IMR-90 (cell line): ENCODE measurements around the gene PIGC. TPM values are rescaled to one million over a fixed set of nuclear protein-coding genes. Genes with fewer than 3 reads are reported as not detected.

Experiments
- ATAC-seq: fragments of 200-7000 bp; cut with Tn5 transposase; 2 replicates; pipeline ENCODE4 v1.9.1; 2020; ENCODE audit warnings: low read depth, mild to moderate bottlenecking, moderate library complexity
- BruUV-seq: library from RNA; stranded (reverse); fragments of 400-500 nt; replicated peaks from 2 replicates; lab custom pipeline; 2021; lab: Mats Ljungman, UMichigan
- CTCF ChIA-PET: fragments of 300-600 bp; formaldehyde crosslinking; extraction: SDS; loops from one replicate; lab custom pipeline; 2021; ENCODE audit warnings: antibody characterized with exemption; lab: Yijun Ruan, JAX
- POLR2A ChIA-PET: fragments of 300-600 bp; sonication (Branson Sonifier 250); formaldehyde crosslinking; loops from one replicate; lab custom pipeline; 2022; ENCODE audit warnings: antibody characterized with exemption; ENCODE audit not compliant: unreplicated experiment; lab: Charles Lee
- DNase-seq: peaks from one replicate; pipeline ENCODE4 v3.0.0; 2013
- H2AFZ ChIP-seq: replicated peaks from 2 replicates; pipeline ENCODE3; 2013; ENCODE audit warnings: low read length, mild to moderate bottlenecking; ENCODE audit not compliant: poor library complexity
- H2AK5ac ChIP-seq: 2 replicates; pipeline ENCODE4 v1.6.1; 2013; ENCODE audit warnings: low read depth, low read length, inconsistent platforms
- H2AK9ac ChIP-seq: replicated peaks from 2 replicates; pipeline ENCODE3; 2013; ENCODE audit warnings: mild to moderate bottlenecking, low read depth, low read length, moderate library complexity; ENCODE audit not compliant: poor library complexity
- H2BK120ac ChIP-seq: 2 replicates; pipeline ENCODE4 v1.6.1; 2013; ENCODE audit warnings: low read depth, low read length, inconsistent platforms
- H2BK15ac ChIP-seq: 3 replicates; pipeline ENCODE4 v1.6.1; 2013; ENCODE audit warnings: low read depth, low read length, inconsistent platforms
- H2BK20ac ChIP-seq: 2 replicates; pipeline ENCODE4 v1.6.1; 2013; ENCODE audit warnings: low read depth, mild to moderate bottlenecking, inconsistent platforms, low read length, moderate library complexity
- H2BK5ac ChIP-seq: 2 replicates; pipeline ENCODE4 v1.6.1; 2013; ENCODE audit warnings: mild to moderate bottlenecking, low read depth, low read length, inconsistent platforms; ENCODE audit not compliant: poor library complexity, severe bottlenecking
- H3K14ac ChIP-seq: replicated peaks from 2 replicates; pipeline ENCODE4 v1.6.1; 2013; ENCODE audit warnings: low read depth, low read length, inconsistent platforms
- H3K18ac ChIP-seq: 2 replicates; pipeline ENCODE4 v1.6.1; 2013; ENCODE audit warnings: low read depth, low read length, control low read depth
- H3K23ac ChIP-seq: 2 replicates; pipeline ENCODE4 v1.6.1; 2013; ENCODE audit warnings: low read depth, low read length, inconsistent platforms
- H3K27ac ChIP-seq: 2 replicates; pipeline ENCODE4 v1.5.1; 2013; ENCODE audit warnings: mild to moderate bottlenecking, control low read depth, low read length; ENCODE audit not compliant: insufficient read depth
- H3K27me3 ChIP-seq: 2 replicates; pipeline ENCODE4 v1.6.1; 2013; ENCODE audit warnings: low read length; ENCODE audit not compliant: control insufficient read depth, insufficient read depth
- H3K36me3 ChIP-seq: 2 replicates; pipeline ENCODE4 v1.6.1; 2013; ENCODE audit warnings: low read length, mixed read lengths; ENCODE audit not compliant: control insufficient read depth, insufficient read depth
- H3K4ac ChIP-seq: 2 replicates; pipeline ENCODE4 v1.6.1; 2013; ENCODE audit warnings: low read depth, low read length, inconsistent platforms
- H3K4me1 ChIP-seq: 2 replicates; pipeline ENCODE4 v1.6.1; 2013; ENCODE audit warnings: low read length, mixed read lengths; ENCODE audit not compliant: control insufficient read depth, insufficient read depth
- H3K4me2 ChIP-seq: 2 replicates; pipeline ENCODE4 v1.6.1; 2013; ENCODE audit warnings: low read depth, mild to moderate bottlenecking, control low read depth, low read length, moderate library complexity
- H3K4me3 ChIP-seq: 2 replicates; pipeline ENCODE4 v1.5.1; 2013; ENCODE audit warnings: low read depth, mild to moderate bottlenecking, control low read depth, low read length, moderate library complexity; ENCODE audit not compliant: insufficient read depth
- H3K56ac ChIP-seq: 2 replicates; pipeline ENCODE4 v1.6.1; 2013; ENCODE audit warnings: low read length, inconsistent platforms; ENCODE audit not compliant: insufficient read depth; ENCODE audit errors: extremely low read depth
- H3K79me1 ChIP-seq, 2 experiments: 2 replicates each; pipeline ENCODE4 v1.6.1; 2013; ENCODE audit warnings: low read length in 2 of 2, inconsistent platforms in 1 of 2, low read depth in 1 of 2
- H3K9ac ChIP-seq: 2 replicates; pipeline ENCODE4 v1.6.1; 2013; ENCODE audit warnings: low read depth, low read length, control low read depth
- H3K9me1 ChIP-seq: 2 replicates; pipeline ENCODE4 v1.6.1; 2013; ENCODE audit warnings: low read length, inconsistent platforms; ENCODE audit not compliant: insufficient read depth
- H3K9me3 ChIP-seq: 2 replicates; pipeline ENCODE4 v1.6.1; 2013; ENCODE audit warnings: low read length; ENCODE audit not compliant: control insufficient read depth, insufficient read depth
- H4K20me1 ChIP-seq: 2 replicates; pipeline ENCODE4 v1.6.1; 2013; ENCODE audit warnings: low read length, inconsistent platforms; ENCODE audit not compliant: insufficient read depth
- H4K5ac ChIP-seq: 2 replicates; pipeline ENCODE4 v1.6.1; 2013; ENCODE audit warnings: mild to moderate bottlenecking, low read depth, low read length, control low read depth
- H4K8ac ChIP-seq, 2 experiments: 2 replicates each; pipeline ENCODE4 v1.6.1; 2013; ENCODE audit warnings: low read depth in 2 of 2, low read length in 2 of 2, control low read depth in 1 of 2, inconsistent platforms in 1 of 2
- H4K91ac ChIP-seq: 2 replicates; pipeline ENCODE4 v1.6.1; 2013; ENCODE audit warnings: low read depth, low read length, inconsistent platforms; ENCODE audit not compliant: insufficient read depth
- BHLHE40 ChIP-seq: fragments of 150-350 bp; IDR thresholded peaks from 2 replicates; pipeline ENCODE4 v1.6.1; 2016; ENCODE audit warnings: mild to moderate bottlenecking, low read depth, low read length
- CEBPB ChIP-seq: IDR thresholded peaks from 2 replicates; pipeline ENCODE4 v1.6.1; 2012; ENCODE audit warnings: low read depth, low read length, improper control_type of control experiment
- CHD1 ChIP-seq: IDR thresholded peaks from 2 replicates; pipeline ENCODE4 v1.6.1; 2012; ENCODE audit warnings: low read depth, low read length, improper control_type of control experiment
- FOS ChIP-seq: fragments of 150-350 bp; IDR thresholded peaks from 2 replicates; pipeline ENCODE4 v1.6.1; 2016; ENCODE audit warnings: low read depth, low read length
- MAFK ChIP-seq: IDR thresholded peaks from 2 replicates; pipeline ENCODE4 v1.6.1; 2012; ENCODE audit warnings: low read depth, low read length, improper control_type of control experiment
- MAZ ChIP-seq: IDR thresholded peaks from 2 replicates; pipeline ENCODE4 v1.6.1; 2012; ENCODE audit warnings: low read depth, mild to moderate bottlenecking, low read length, improper control_type of control experiment, moderate library complexity, borderline replicate concordance
- MXI1 ChIP-seq: IDR thresholded peaks from 2 replicates; pipeline ENCODE4 v1.6.1; 2012; ENCODE audit warnings: low read depth, mild to moderate bottlenecking, low read length, moderate library complexity, borderline replicate concordance
- NFE2L2 ChIP-seq: fragments of 150-350 bp; IDR thresholded peaks from 2 replicates; pipeline ENCODE4 v1.6.1; 2016; ENCODE audit warnings: low read depth, mild to moderate bottlenecking, low read length
- POLR2A ChIP-seq: IDR thresholded peaks from 2 replicates; pipeline ENCODE4 v1.6.1; 2012; ENCODE audit warnings: mild to moderate bottlenecking, low read depth, low read length
- RAD21 ChIP-seq: IDR thresholded peaks from 2 replicates; pipeline ENCODE4 v1.6.1; 2012; ENCODE audit warnings: low read length, improper control_type of control experiment
- RCOR1 ChIP-seq: IDR thresholded peaks from 2 replicates; pipeline ENCODE4 v1.6.1; 2012; ENCODE audit warnings: mild to moderate bottlenecking, low read length, improper control_type of control experiment; ENCODE audit not compliant: insufficient replicate concordance
- RFX5 ChIP-seq: IDR thresholded peaks from 2 replicates; pipeline ENCODE4 v1.8.0; 2012; ENCODE audit warnings: low read depth, mild to moderate bottlenecking, low read length, moderate library complexity
- SMC3 ChIP-seq: fragments of 150-350 bp; IDR thresholded peaks from 2 replicates; pipeline ENCODE4 v1.6.1; 2016; ENCODE audit warnings: low read depth, mild to moderate bottlenecking, antibody characterized with exemption, low read length, moderate library complexity
- WGBS, 2 experiments: methylation state at CpG; one replicate each; pipeline versions ENCODE4 v1.1.5 to v1.1.7; 2013; ENCODE audit warnings: missing lambda C conversion rate in 2 of 2; ENCODE audit not compliant: insufficient read length in 1 of 2; ENCODE audit errors: extremely low coverage in 2 of 2; 5-methylcytosine and 5-hydroxymethylcytosine counted together
- dilution Hi-C: fragments of 300-500 bp; cut with HindIII; formaldehyde crosslinking; loops from one replicate; pipeline ENCODE4 v1.14.3; 2018; ENCODE audit warnings: low sequenced_read_pairs; ENCODE audit not compliant: unreplicated experiment
- in situ Hi-C: fragments of 300-500 bp; cut with MboI; formaldehyde crosslinking; loops from 3 replicates; pipeline ENCODE4 v1.14.3; 2019; ENCODE audit warnings: low sequenced_read_pairs, inconsistent platforms, mixed read lengths
- intact Hi-C: fragments of 100-400 bp; cut with micrococcal nuclease; formaldehyde crosslinking; loops from 2 replicates; pipeline ENCODE4 v1.10.0; 2022
- polyA plus RNA-seq, 3 experiments: library from polyadenylated mRNA; depleted of rRNA; stranded (reverse); fragments of >200 nt; gene quantifications; 2 replicates each; pipeline ENCODE4 v1.2.3, GENCODE V29; 2012; ENCODE audit warnings: low replicate concordance in 1 of 3
- total RNA-seq: library from RNA; depleted of rRNA; stranded (reverse); fragments of >200 nt; gene quantifications from 2 replicates; pipeline ENCODE4 v1.2.3, GENCODE V29; 2012
- TF ChIP-seq, protein P1 (sequence below): conservative IDR thresholded peaks from 2 replicates; pipeline ENCODE4 v1.5.1; 2012; ENCODE audit warnings: mild to moderate bottlenecking, low read depth, low read length, improper control_type of control experiment
- TF ChIP-seq, protein P2 (sequence below): fragments of 150-350 bp; IDR thresholded peaks from 2 replicates; pipeline ENCODE4 v1.6.1; 2016; ENCODE audit warnings: low read depth, mild to moderate bottlenecking, low read length, moderate library complexity, borderline replicate concordance
- TF ChIP-seq, protein P3 (sequence below): fragments of 150-350 bp; IDR thresholded peaks from 2 replicates; pipeline ENCODE4 v1.6.1; 2017; ENCODE audit warnings: mild to moderate bottlenecking, antibody characterized with exemption, low read length, low read depth

The PIGC gene
- total and polyA plus RNA-seq, 2 of the 4 experiments (the other 2 are of a cell fraction) = 14.9 to 15.8 TPM

GRCh38 chr1:172456344-172456769 is 12.5 kb upstream of the PIGC start:
- dilution Hi-C loops = no loop called here
- in situ Hi-C loops = no loop called here
- POLR2A ChIA-PET = no interaction called here
- Histone ChIP-seq H3K9me1 (peaks cover 4% of the 10 kb centered on the region; the same call in 1 of the 2 replicates), H2AFZ (no peak overlapping the region), H2AK5ac (no peak overlapping the region), H3K56ac (no peak overlapping the region), H3K23ac (no peak overlapping the region), H2BK15ac (no peak overlapping the region), H3K4me2 (no peak overlapping the region), H3K14ac (no peak overlapping the region), H2BK120ac (no peak overlapping the region), H4K5ac (no peak overlapping the region), H3K4me1 (peaks cover 2% of the 10 kb centered on the region; the same call in 1 of the 2 replicates), H3K4ac (no peak overlapping the region), H3K9ac (no peak overlapping the region), H2AK9ac (no peak overlapping the region), H3K4me3 (no peak overlapping the region), H2BK20ac (no peak overlapping the region), H3K27ac (no peak overlapping the region), H4K8ac (no peak overlapping the region), H3K79me1 (no peaks in the 10 kb centered on the region), H3K27me3 (peaks cover 29% of the 10 kb centered on the region), H2BK5ac (no peak overlapping the region), H4K91ac (no peak overlapping the region), H3K18ac (no peak overlapping the region), H3K36me3 (no peaks in the 10 kb centered on the region), H4K20me1 (no peaks in the 10 kb centered on the region), H3K9me3 (no peaks in the 10 kb centered on the region)
- ATAC-seq = no peak
- DNase-seq = no peak
- CTCF ChIA-PET = no interaction called here
- BruUV-seq = no TSS peak
- intact Hi-C loops = no loop called here
- TF ChIP-seq, protein P1, sequence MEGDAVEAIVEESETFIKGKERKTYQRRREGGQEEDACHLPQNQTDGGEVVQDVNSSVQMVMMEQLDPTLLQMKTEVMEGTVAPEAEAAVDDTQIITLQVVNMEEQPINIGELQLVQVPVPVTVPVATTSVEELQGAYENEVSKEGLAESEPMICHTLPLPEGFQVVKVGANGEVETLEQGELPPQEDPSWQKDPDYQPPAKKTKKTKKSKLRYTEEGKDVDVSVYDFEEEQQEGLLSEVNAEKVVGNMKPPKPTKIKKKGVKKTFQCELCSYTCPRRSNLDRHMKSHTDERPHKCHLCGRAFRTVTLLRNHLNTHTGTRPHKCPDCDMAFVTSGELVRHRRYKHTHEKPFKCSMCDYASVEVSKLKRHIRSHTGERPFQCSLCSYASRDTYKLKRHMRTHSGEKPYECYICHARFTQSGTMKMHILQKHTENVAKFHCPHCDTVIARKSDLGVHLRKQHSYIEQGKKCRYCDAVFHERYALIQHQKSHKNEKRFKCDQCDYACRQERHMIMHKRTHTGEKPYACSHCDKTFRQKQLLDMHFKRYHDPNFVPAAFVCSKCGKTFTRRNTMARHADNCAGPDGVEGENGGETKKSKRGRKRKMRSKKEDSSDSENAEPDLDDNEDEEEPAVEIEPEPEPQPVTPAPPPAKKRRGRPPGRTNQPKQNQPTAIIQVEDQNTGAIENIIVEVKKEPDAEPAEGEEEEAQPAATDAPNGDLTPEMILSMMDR = no peak
- TF ChIP-seq, protein P2, sequence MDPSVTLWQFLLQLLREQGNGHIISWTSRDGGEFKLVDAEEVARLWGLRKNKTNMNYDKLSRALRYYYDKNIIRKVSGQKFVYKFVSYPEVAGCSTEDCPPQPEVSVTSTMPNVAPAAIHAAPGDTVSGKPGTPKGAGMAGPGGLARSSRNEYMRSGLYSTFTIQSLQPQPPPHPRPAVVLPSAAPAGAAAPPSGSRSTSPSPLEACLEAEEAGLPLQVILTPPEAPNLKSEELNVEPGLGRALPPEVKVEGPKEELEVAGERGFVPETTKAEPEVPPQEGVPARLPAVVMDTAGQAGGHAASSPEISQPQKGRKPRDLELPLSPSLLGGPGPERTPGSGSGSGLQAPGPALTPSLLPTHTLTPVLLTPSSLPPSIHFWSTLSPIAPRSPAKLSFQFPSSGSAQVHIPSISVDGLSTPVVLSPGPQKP = no peak
- no peak for TF ChIP-seq MXI1
- TF ChIP-seq SMC3 = no peak
- TF ChIP-seq CEBPB = no peak
- TF ChIP-seq MAFK = no peak
- TF ChIP-seq MAZ = no peak
- no peak for TF ChIP-seq FOS
- TF ChIP-seq RFX5 = no peak
- TF ChIP-seq RCOR1 = no peak
- no peak for TF ChIP-seq RAD21
- TF ChIP-seq POLR2A = no peak
- TF ChIP-seq, protein P3, sequence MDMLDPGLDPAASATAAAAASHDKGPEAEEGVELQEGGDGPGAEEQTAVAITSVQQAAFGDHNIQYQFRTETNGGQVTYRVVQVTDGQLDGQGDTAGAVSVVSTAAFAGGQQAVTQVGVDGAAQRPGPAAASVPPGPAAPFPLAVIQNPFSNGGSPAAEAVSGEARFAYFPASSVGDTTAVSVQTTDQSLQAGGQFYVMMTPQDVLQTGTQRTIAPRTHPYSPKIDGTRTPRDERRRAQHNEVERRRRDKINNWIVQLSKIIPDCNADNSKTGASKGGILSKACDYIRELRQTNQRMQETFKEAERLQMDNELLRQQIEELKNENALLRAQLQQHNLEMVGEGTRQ = no peak
- no peak for TF ChIP-seq CHD1
- no peak for TF ChIP-seq BHLHE40
- TF ChIP-seq NFE2L2 = no peak
- 100% methylated on average over 1 of the region's 5 CpGs; no CpG with 5 or more reads in 1 of the 2 experiments for WGBS, 2 experiments
